Hair follicular keratinocyte (primary cell): ENCODE data around the gene SLC22A9. TPM values are rescaled to one million over a fixed set of nuclear protein-coding genes. Genes with fewer than 3 reads are reported as not detected.

Experiments
- total RNA-seq: library from RNA; depleted of rRNA; stranded (reverse); fragments of >200 nt; gene quantifications from 2 replicates; pipeline ENCODE4 v1.2.3, GENCODE V29; 2015

Gene SLC22A9
- total RNA-seq, result not detected in 2 replicates

DNA sequence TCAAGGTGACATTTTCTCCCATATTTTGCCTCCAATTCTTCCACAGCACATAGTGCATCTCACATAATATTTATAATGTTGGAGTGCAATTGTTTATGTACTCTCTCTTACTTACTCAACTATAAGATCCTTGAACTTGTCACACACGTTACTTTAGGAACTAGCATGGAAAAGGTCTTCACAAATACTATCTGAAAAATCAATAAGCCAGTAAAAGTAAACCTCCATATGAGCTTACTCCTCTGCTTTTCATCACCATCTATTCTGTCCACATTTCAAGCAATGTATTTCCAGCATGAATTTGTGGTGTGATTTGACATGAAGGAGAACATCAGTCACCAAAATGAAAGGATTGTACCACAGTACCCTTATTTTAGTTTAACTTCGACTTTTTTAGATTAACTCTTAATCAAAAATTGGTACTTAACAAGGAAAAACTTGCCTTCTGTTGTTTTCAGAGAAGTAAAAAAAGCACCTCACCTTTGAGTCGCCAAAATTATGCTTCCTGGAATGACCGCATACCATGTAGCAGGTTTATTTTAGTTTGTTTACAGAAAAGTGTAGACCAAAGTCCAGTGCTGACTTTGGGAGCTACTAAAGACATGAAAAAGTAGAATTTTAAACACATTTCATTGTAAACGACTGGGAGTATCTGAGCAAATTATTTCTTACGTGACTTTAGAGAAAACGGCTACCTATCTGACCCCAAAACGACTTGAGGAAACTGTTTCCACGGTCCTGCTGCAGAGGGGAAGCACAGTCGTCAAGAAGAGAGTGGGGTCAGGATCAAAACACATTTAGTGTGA is at the start of gene SLC22A9:
Gene SLC22A9 (plus strand): TSS at position 621 of the 806 bp plus-strand sequence. CDS start 272 bp downstream, outside the sequence.

Other genes starting within 250 kb of the SLC22A9 start
- gene SLC22A24, start 225.6 kb upstream of the SLC22A9 start, total RNA-seq, result not detected in 2 replicates
- gene SLC22A25, start 126.2 kb upstream of the SLC22A9 start, total RNA-seq, result not detected in 2 replicates
- gene PLAAT5, start 121.4 kb downstream of the SLC22A9 start, total RNA-seq, result not detected in 2 replicates
- not detected in 2 replicates for gene LGALS12, start 136.3 kb downstream of the SLC22A9 start, total RNA-seq
- gene PLAAT4, start 167.0 kb downstream of the SLC22A9 start, total RNA-seq, result not detected in 2 replicates
- not detected in 2 replicates for gene PLAAT2, start 193.6 kb downstream of the SLC22A9 start, total RNA-seq
- gene PLAAT3, start 244.6 kb downstream of the SLC22A9 start, total RNA-seq, result 0.34 TPM in 1 of 2 replicates, not detected in the other